ENCODE results near the gene HCFC1. TPM values are rescaled to one million over a fixed set of nuclear protein-coding genes. Genes with fewer than 3 reads are reported as not detected.

The HCFC1 gene
- total and polyA plus RNA-seq, 2 of the 8 experiments (the other 6 are each of a cell fraction or from before 2014, with no cell fraction given): 24.9 to 117 TPM

GRCh38 chrX:153926858-153927671, 44.6 kb downstream of the HCFC1 start (continued):
- TF ChIP-seq RNF2 (IDR thresholded peaks at IDR 0.05; ENCODE audit: borderline replicate concordance, low read depth, low read length, missing control alignments, poor library complexity, severe bottlenecking) (no peak), SP4 (IDR thresholded peaks at IDR 0.05; ENCODE audit: low read length) (no peak), CHD1 (IDR thresholded peaks at IDR 0.05; ENCODE audit: low read depth, low read length) (no peak), KDM4A (IDR thresholded peaks at IDR 0.05; ENCODE audit: low read depth, low read length, severe bottlenecking) (no peak)
